Heart left ventricle (tissue), 13 donors: Measurements from ENCODE around the gene MFSD1.

Experiments used
- CTCF ChIP-seq, 12 donors: fragments of 200-600 bp; sonication (generic) in 4 of 12; IDR thresholded peaks; one replicate each; pipeline versions ENCODE4 v1.5.0 to v1.8.0; 2018 to 2022; ENCODE audit warnings: antibody characterized with exemption in 12 of 12, mild to moderate bottlenecking in 5 of 12
- POLR2A ChIP-seq, 2 donors: fragments of 450-650 bp; IDR thresholded peaks; one replicate each; pipeline ENCODE4 v1.6.1; 2017; ENCODE audit warnings: antibody characterized with exemption in 2 of 2, mild to moderate bottlenecking in 2 of 2, moderate library complexity in 2 of 2
- donor health status: ischemic (EF 13 %, LVEDD 7.1; RV severe dilation, severe dysfunction).
- donor health status: DM: no; HTN: yes; CAD: no.
- donor health status: DM: no; HTN: no; CAD: no.
- donor health status: ischemic (EF 25% LVEDD 6.9; RV normal size, moderate dysfunction).
- donor health status: ischemic (EF 25% LVEDD 5.7; RV mildly dilated, moderate dysfunction).
- donor health status: ischemic (EF 35%, LVEDD 5.7; RV mildly dilated, moderate dysfunction).
- donor health status: nonischemic (EF 11% LVEDD 7.7; RV severe dilation, severe dysfunction).
- donor health status: DM: yes; HTN: yes; CAD: no.
- donor health status: PGD.
- donor health status: ischemic (EF 29% LVEDD 5.4; RV normal size, mild dysfunction).
- donor health status: nonischemic (EF 23%, LVEDD 6.1; RV moderate dilation, normal function).

- no peak for TF ChIP-seq POLR2A (IDR thresholded peaks at IDR 0.05)
- TF ChIP-seq CTCF (IDR thresholded peaks at IDR 0.05), result no peak
Observed at GRCh38 chr3:158771982-158772381, 29.9 kb upstream of the MFSD1 start.
